ENCODE measurements around the gene ACLY.

ACLY gene

DNA sequence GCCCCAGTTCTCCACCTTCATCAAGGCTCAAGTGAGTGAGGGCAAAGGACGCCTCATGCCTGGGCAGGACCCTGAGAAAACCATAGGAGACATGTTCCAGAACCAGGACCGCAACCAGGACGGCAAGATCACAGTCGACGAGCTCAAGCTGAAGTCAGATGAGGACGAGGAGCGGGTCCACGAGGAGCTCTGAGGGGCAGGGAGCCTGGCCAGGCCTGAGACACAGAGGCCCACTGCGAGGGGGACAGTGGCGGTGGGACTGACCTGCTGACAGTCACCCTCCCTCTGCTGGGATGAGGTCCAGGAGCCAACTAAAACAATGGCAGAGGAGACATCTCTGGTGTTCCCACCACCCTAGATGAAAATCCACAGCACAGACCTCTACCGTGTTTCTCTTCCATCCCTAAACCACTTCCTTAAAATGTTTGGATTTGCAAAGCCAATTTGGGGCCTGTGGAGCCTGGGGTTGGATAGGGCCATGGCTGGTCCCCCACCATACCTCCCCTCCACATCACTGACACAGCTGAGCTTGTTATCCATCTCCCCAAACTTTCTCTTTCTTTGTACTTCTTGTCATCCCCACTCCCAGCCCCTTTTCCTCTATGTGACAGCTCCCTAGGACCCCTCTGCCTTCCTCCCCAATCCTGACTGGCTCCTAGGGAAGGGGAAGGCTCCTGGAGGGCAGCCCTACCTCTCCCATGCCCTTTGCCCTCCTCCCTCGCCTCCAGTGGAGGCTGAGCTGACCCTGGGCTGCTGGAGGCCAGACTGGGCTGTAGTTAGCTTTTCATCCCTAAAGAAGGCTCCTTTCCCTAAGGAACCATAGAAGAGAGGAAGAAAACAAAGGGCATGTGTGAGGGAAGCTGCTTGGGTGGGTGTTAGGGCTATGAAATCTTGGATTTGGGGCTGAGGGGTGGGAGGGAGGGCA, 96.3 kb downstream of the ACLY start:
- in situ Hi-C loops (cut with MboI; ENCODE audit: low pct_unique_long_range_greater_than_20kb, low sequenced_read_pairs, unreplicated experiment): no loop called here
- DNase-seq (ENCODE audit: low spot score): no peak
- TF ChIP-seq, protein P1, sequence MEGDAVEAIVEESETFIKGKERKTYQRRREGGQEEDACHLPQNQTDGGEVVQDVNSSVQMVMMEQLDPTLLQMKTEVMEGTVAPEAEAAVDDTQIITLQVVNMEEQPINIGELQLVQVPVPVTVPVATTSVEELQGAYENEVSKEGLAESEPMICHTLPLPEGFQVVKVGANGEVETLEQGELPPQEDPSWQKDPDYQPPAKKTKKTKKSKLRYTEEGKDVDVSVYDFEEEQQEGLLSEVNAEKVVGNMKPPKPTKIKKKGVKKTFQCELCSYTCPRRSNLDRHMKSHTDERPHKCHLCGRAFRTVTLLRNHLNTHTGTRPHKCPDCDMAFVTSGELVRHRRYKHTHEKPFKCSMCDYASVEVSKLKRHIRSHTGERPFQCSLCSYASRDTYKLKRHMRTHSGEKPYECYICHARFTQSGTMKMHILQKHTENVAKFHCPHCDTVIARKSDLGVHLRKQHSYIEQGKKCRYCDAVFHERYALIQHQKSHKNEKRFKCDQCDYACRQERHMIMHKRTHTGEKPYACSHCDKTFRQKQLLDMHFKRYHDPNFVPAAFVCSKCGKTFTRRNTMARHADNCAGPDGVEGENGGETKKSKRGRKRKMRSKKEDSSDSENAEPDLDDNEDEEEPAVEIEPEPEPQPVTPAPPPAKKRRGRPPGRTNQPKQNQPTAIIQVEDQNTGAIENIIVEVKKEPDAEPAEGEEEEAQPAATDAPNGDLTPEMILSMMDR (IDR thresholded peaks at IDR 0.05; ENCODE audit: extremely low read depth, insufficient read depth, missing control alignments): no peak

DNA sequence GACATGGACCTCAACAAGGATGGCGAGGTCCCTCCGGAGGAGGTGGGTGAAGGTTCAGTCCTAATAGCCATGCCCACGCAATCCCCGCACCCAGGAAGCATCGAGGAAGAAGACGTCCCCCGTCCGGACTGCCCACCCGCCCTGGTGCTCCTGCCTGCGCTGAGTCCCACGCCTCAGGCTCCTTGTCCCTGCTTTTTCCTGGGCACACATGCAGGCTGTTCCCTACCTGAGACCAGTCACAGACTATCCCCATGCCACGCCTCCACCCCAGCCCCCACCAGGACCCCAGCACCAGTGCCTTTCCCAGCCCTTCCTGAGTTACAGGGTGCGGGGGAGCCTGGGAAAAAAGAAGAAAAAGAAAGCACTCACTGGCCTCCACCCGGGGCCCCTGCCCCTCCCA, 97.0 kb downstream of the ACLY start:
- in situ Hi-C loops (cut with MboI; ENCODE audit: low pct_unique_long_range_greater_than_20kb, low sequenced_read_pairs, unreplicated experiment): no loop called here
- TF ChIP-seq, protein P1 (IDR thresholded peaks at IDR 0.05; ENCODE audit: extremely low read depth, insufficient read depth, missing control alignments): no peak
- DNase-seq (ENCODE audit: low spot score): no peak

DNA sequence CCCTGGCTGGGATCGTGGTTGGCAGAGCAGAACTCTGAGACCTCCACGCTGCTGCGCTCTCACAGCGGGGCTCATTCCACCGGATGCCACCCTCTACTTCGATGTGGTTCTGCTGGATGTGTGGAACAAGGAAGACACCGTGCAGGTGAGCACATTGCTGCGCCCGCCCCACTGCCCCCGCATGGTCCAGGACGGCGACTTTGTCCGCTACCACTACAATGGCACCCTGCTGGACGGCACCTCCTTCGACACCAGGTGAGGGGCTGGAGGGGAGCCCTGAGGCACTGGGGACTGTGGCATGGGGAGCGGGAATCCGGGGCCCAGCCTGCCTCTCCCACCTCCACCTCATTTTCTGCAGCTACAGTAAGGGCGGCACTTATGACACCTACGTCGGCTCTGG, 100.7 kb downstream of the ACLY start:
- TF ChIP-seq, protein P1 (IDR thresholded peaks at IDR 0.05; ENCODE audit: extremely low read depth, insufficient read depth, missing control alignments): no peak
- DNase-seq (ENCODE audit: low spot score): no peak
- in situ Hi-C loops (cut with MboI; ENCODE audit: low pct_unique_long_range_greater_than_20kb, low sequenced_read_pairs, unreplicated experiment): no loop called here

Data from GM13977 (cell line).